Ovary (tissue), 9 donors: ENCODE measurements around the gene TTC23. TPM values are rescaled to one million over a fixed set of nuclear protein-coding genes. Genes with fewer than 3 reads are reported as not detected.

Experiments used
- DNase-seq, 5 donors: peaks; one replicate each; pipeline ENCODE4 v3.0.0-alpha.2; 2019 to 2020
- H3K27ac ChIP-seq, 2 donors: fragments of 200-600 bp; one replicate each; pipeline versions ENCODE4 v1.5.1 to v1.8.0; 2019 to 2022
- H3K27me3 ChIP-seq: fragments of 200-600 bp; one replicate; pipeline ENCODE4 v1.8.0; 2022
- H3K36me3 ChIP-seq: fragments of 200-600 bp; sonication (generic); one replicate; pipeline ENCODE4 v1.5.1; 2019
- H3K4me1 ChIP-seq: one replicate; pipeline ENCODE4 v1.8.1; 2013; ENCODE audit warnings: mild to moderate bottlenecking, moderate library complexity; ENCODE audit not compliant: insufficient read depth
- H3K4me3 ChIP-seq: fragments of 200-600 bp; sonication (generic); one replicate; pipeline ENCODE4 v1.5.1; 2017
- H3K9me3 ChIP-seq, 2 donors: fragments of 200-600 bp in 1 of 2; sonication (generic) in 1 of 2; one replicate each; pipeline versions ENCODE4 v1.5.1 to v1.8.1; 2013 to 2019; ENCODE audit warnings: mild to moderate bottlenecking in 1 of 2, moderate library complexity in 1 of 2
- EP300 ChIP-seq: sonication (generic); formaldehyde crosslinking; IDR thresholded peaks from one replicate; pipeline ENCODE4 v1.6.1; 2017; ENCODE audit warnings: antibody characterized with exemption
- POLR2A ChIP-seq: fragments of 450-650 bp; IDR thresholded peaks from one replicate; pipeline ENCODE4 v1.6.1; 2017; ENCODE audit warnings: antibody characterized with exemption, mild to moderate bottlenecking, moderate library complexity
- WGBS, 3 donors: extraction: QIAGEN DNeasy Blood & Tissue Kit in 1 of 3; methylation state at CpG; one replicate each; pipeline versions ENCODE4 v1.1.5 to v1.1.7; 2013 to 2017; 5-methylcytosine and 5-hydroxymethylcytosine counted together
- intact Hi-C, 4 donors: fragments of 100-400 bp; cut with DNase I; formaldehyde crosslinking; loops; one replicate each; pipeline versions ENCODE4 v1.11.0 to v1.15.1; 2022 to 2023
- polyA plus RNA-seq, 2 donors: library from polyadenylated mRNA; stranded (reverse); fragments of 200-250 nt in 1 of 2; fragments of 350-450 nt in 1 of 2; fragmentation: Illumina TruSeq in 1 of 2; extraction: RNeasy Lipid Tissue Mini Kit (QIAGEN cat#74804) in 1 of 2; gene quantifications; one replicate each; pipeline ENCODE4 v1.2.3, GENCODE V29; 2013 to 2014
- total RNA-seq, 7 donors: library from RNA; depleted of rRNA in 2 of 7; stranded (reverse); fragments of >200 nt in 2 of 7; fragmentation: NEBNext Ultra II Directional in 3 of 7; extraction: Animal tissue kit (Norgen Biotek cat#: 25700) in 3 of 7; gene quantifications; one replicate each; pipeline versions ENCODE4 v1.1.0 to v1.2.4, GENCODE V29; 2016 to 2023
- TF ChIP-seq, protein P1 (sequence below), 3 donors: fragments of 450-650 bp in 2 of 3; fragments of 200-600 bp in 1 of 3; IDR thresholded peaks; one replicate each; pipeline versions ENCODE4 v1.5.1 to v1.8.0; 2016 to 2022; ENCODE audit warnings: antibody characterized with exemption in 3 of 3, mild to moderate bottlenecking in 1 of 3
- donor health status: DM: no; HTN: no; CAD: no; lungs with moderate emphysema.
- donor health status: DM: no; HTN: no; CAD: no.
- donor health status: Bipolar disorder and iron deficiency.
- donor health status: DM: yes; HTN: yes; CAD: no.
- donor health status: DM: no; HTN: no; CAD: no.
- donor health status: DM: yes; HTN: yes; CAD: no.

TTC23 gene
- total and polyA plus RNA-seq, 9 donors, result 15.9 to 35.8 (median 25.8) TPM

DNA sequence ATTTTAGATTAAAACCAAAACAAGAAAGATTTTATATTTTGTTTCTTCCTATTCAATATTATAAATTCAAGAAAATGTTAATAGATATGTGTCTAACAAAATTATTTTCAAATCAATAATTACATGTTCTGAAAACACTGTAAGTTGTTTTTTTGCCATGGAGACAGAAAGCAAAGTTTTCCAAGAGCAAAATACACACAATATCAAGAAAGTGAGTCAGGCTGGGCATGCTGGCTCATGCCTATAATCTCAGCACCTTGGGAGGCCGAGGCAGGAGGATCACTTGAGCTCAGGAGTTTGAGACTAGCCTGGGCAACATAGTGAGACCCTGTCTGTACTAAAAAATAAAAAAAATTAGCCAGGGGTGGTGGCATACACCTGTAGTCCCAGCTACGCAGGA, 71.7 kb downstream of the TTC23 start:
- no peak overlapping the region for H3K27ac ChIP-seq
- intact Hi-C loops, result loop anchor here in 1 of 4 donors (10.0 kb wide), 1 partner anchor 1987 kb away; no protein-coding TSS in a partner anchor

DNA sequence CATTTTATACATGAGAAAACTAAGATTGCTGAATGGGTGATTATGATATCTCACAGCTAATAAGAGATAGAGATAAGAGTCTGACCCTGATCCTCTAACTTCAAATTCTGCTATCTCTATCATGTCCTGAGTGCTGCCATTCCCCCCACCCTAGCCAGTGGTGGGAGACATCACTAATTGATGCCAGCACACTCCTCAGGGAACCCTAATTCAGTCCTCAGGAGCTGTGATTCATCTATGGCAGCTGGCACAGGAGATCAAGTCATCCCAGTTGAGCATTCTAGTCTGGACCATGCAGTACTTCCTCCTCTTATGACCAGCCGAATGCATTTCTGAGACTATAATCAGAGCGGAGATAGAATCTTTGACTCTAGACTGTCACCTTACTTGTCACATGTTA, 72.6 kb downstream of the TTC23 start:
- H3K9me3 ChIP-seq, result no peaks in the 10 kb centered on the region
- WGBS, 3 donors, result 88 to 99% (median 97%) methylated on average over 2 of the region's 2 CpGs
- no peaks in the 10 kb centered on the region for H3K36me3 ChIP-seq
- TF ChIP-seq EP300 (no peak), POLR2A (no peak)
- TF ChIP-seq, protein P1, sequence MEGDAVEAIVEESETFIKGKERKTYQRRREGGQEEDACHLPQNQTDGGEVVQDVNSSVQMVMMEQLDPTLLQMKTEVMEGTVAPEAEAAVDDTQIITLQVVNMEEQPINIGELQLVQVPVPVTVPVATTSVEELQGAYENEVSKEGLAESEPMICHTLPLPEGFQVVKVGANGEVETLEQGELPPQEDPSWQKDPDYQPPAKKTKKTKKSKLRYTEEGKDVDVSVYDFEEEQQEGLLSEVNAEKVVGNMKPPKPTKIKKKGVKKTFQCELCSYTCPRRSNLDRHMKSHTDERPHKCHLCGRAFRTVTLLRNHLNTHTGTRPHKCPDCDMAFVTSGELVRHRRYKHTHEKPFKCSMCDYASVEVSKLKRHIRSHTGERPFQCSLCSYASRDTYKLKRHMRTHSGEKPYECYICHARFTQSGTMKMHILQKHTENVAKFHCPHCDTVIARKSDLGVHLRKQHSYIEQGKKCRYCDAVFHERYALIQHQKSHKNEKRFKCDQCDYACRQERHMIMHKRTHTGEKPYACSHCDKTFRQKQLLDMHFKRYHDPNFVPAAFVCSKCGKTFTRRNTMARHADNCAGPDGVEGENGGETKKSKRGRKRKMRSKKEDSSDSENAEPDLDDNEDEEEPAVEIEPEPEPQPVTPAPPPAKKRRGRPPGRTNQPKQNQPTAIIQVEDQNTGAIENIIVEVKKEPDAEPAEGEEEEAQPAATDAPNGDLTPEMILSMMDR (IDR thresholded peaks at IDR 0.05), result no peak
- intact Hi-C loops, result loop anchor here in 1 of 4 donors (10.0 kb wide), 1 partner anchor 1988 kb away; no protein-coding TSS in a partner anchor
- no peak overlapping the region for H3K4me3 ChIP-seq
- H3K27ac ChIP-seq, result no peak overlapping the region
- H3K4me1 ChIP-seq, result peaks cover 7% of the 10 kb centered on the region
- no peak for DNase-seq
- H3K27me3 ChIP-seq, result no peaks in the 10 kb centered on the region

More for the DNA sequence above, 71.7 kb downstream of the TTC23 start:
- Histone ChIP-seq H3K27me3 (no peaks in the 10 kb centered on the region), H3K9me3 (no peaks in the 10 kb centered on the region), H3K36me3 (no peaks in the 10 kb centered on the region), H3K4me1 (peaks cover 7% of the 10 kb centered on the region), H3K4me3 (no peak overlapping the region)
- 91 to 97% (median 94%) methylated on average over 2 of the region's 2 CpGs for WGBS, 3 donors
- TF ChIP-seq, protein P1 (IDR thresholded peaks at IDR 0.05), result no peak
- TF ChIP-seq POLR2A (no peak), EP300 (no peak)
- DNase-seq, result no peak

DNA sequence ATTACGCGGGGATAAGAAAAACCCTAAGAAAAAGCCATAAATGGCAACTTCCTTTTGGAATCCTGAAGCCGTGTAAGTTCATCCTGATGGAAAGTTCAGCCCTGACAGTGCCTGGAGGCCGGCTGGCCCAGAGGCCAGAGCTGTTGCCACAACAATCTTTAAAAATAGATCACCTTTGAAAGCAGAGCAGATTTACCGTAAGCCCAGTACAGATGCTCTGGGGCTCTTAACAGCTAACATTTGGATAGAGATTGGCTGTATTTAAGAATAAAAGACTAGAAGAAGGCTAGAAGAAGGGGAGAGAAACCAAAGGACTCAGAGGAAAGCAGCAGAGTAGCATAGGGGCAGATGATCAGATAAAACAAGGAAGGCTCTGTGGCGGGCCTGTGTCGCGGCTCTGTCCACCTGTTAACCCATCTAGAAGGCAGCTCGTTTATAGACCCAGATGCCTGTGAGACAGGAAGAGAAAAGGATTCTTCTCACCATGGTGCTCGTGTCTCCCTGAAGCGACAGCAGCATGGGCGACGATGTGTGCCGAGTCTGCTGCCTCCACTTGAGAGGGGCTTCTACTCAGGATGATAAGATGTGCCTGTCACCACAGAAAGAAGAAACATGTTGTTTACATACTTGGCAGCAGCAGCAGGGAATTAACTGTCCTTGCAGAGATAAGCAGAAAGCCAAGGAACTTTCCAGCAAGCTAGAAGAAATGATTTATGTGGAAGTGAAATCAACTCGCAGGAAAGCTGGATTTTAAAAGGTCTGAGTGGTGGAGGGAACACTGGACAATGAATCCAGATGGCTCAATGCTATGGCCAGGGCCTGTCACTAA, 74.6 kb downstream of the TTC23 start:
- Histone ChIP-seq H3K4me3 (no peak overlapping the region), H3K9me3 (no peaks in the 10 kb centered on the region), H3K36me3 (no peaks in the 10 kb centered on the region), H3K27ac (peak overlapping the region in 1 of 2 donors; percentile 72), H3K4me1 (peaks cover 7% of the 10 kb centered on the region), H3K27me3 (no peaks in the 10 kb centered on the region)
- DNase-seq, result peak in 2 of 5 donors; percentile 36
- intact Hi-C loops, result loop anchor here in 2 of 4 donors (5.0 to 10.0 kb wide), 2 partner anchors 67 to 1990 kb away; partner anchors contain the start of gene SYNM (in 1 of the 2)
- 35 to 44% (median 41%) methylated on average over 15 of the region's 15 CpGs for WGBS, 3 donors
- TF ChIP-seq, protein P1 (IDR thresholded peaks at IDR 0.05), result no peak
- TF ChIP-seq POLR2A, result no peak
- TF ChIP-seq EP300, result no peak

DNA sequence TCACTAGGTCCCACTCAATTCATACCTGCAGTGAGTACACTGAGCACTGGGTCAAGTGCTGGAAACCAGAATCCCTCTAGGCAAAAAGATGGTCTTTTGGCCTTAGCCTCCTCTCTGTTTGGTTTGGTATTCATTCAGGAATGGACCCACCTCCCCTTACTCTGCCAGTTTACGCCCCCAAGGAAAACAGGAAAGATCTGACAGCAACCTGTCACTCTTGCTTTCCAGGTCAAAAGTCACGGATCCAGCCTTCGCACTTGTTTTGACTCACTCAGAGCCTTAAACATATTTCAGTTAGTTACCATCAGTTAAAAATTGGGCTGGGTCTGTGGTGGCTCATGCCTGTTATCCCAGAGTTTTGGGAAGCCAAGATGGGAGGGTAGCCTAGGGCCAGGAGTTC, 76.4 kb downstream of the TTC23 start:
- intact Hi-C loops, result loop anchor here in 2 of 4 donors (5.0 to 10.0 kb wide), 2 partner anchors 66 to 1992 kb away; partner anchors contain the start of gene SYNM (in 1 of the 2)
- Histone ChIP-seq H3K4me1 (peaks cover 7% of the 10 kb centered on the region), H3K9me3 (no peaks in the 10 kb centered on the region)

More for the DNA sequence above, 76.4 kb downstream of the TTC23 start:
- 90 to 95% (median 94%) methylated on average over 3 of the region's 3 CpGs for WGBS, 3 donors
- Histone ChIP-seq H3K27ac (no peak overlapping the region), H3K36me3 (no peaks in the 10 kb centered on the region), H3K27me3 (no peaks in the 10 kb centered on the region), H3K4me3 (no peak overlapping the region)
- no peak for TF ChIP-seq EP300
- TF ChIP-seq, protein P1 (IDR thresholded peaks at IDR 0.05), result no peak
- no peak for TF ChIP-seq POLR2A
- DNase-seq, result no peak
